Lung (tissue), 12 donors: ENCODE measurements around the gene SIAH3. TPM values are rescaled to one million over a fixed set of nuclear protein-coding genes. Genes with fewer than 3 reads are reported as not detected.

Source experiments
- ATAC-seq: fragments of 200-7000 bp; cut with Tn5 transposase; one replicate; pipeline ENCODE4 v1.9.1; 2020; ENCODE audit warnings: moderate number of reproducible peaks; ENCODE audit not compliant: insufficient read depth, low FRiP score
- DNase-seq, 3 donors: peaks; one replicate each; pipeline ENCODE4 v3.0.0-alpha.2; 2013 to 2017
- H3K27ac ChIP-seq, 2 donors: one replicate each; pipeline ENCODE4 v1.5.1; 2013; ENCODE audit warnings: mild to moderate bottlenecking in 2 of 2, moderate library complexity in 2 of 2, control low read depth in 1 of 2, inconsistent platforms in 1 of 2, low read depth in 1 of 2, low read length in 1 of 2
- H3K27me3 ChIP-seq, 3 donors: one replicate each; pipeline ENCODE4 v1.5.1; 2013; ENCODE audit warnings: low read length in 2 of 3; ENCODE audit not compliant: control insufficient read depth in 3 of 3, insufficient read depth in 3 of 3
- H3K36me3 ChIP-seq, 4 donors: one replicate each; pipeline ENCODE4 v1.5.1; 2013; ENCODE audit warnings: low read length in 4 of 4, mild to moderate bottlenecking in 1 of 4, moderate library complexity in 1 of 4; ENCODE audit not compliant: control insufficient read depth in 4 of 4, insufficient read depth in 4 of 4
- H3K4me1 ChIP-seq, 5 donors: one replicate each; pipeline ENCODE4 v1.5.1; 2013; ENCODE audit warnings: low read length in 5 of 5, mild to moderate bottlenecking in 2 of 5, moderate library complexity in 1 of 5; ENCODE audit not compliant: control insufficient read depth in 5 of 5, insufficient read depth in 5 of 5
- H3K4me3 ChIP-seq: one replicate; pipeline ENCODE4 v1.5.1; 2013; ENCODE audit warnings: mild to moderate bottlenecking, control low read depth, moderate library complexity
- H3K9ac ChIP-seq, 2 donors: one replicate each; pipeline ENCODE4 v1.5.1; 2013; ENCODE audit warnings: low read length in 2 of 2, control low read depth in 1 of 2; ENCODE audit not compliant: insufficient read depth in 1 of 2
- H3K9me3 ChIP-seq, 4 donors: one replicate each; pipeline ENCODE4 v1.5.1; 2013; ENCODE audit warnings: low read length in 3 of 4, mild to moderate bottlenecking in 1 of 4, moderate library complexity in 1 of 4; ENCODE audit not compliant: control insufficient read depth in 4 of 4, insufficient read depth in 3 of 4
- WGBS, 2 donors: extraction: QIAGEN DNeasy Blood & Tissue Kit; methylation state at CpG; one replicate each; pipeline ENCODE4 v1.1.7; 2013; 5-methylcytosine and 5-hydroxymethylcytosine counted together
- polyA plus RNA-seq, 2 donors: library from polyadenylated mRNA; stranded (reverse); fragments of 200-250 nt; gene quantifications; one replicate each; pipeline ENCODE4 v1.2.1, GENCODE V29; 2013
- total RNA-seq, 2 donors: library from RNA; depleted of rRNA in 1 of 2; stranded (reverse); fragments of >200 nt in 1 of 2; gene quantifications; one replicate each; pipeline ENCODE4 v1.2.1, GENCODE V29; 2014 to 2021
- TF ChIP-seq, protein P1 (sequence below): IDR thresholded peaks from 2 replicates; pipeline ENCODE4 v1.5.1; 2012; ENCODE audit warnings: mild to moderate bottlenecking; ENCODE audit errors: control extremely low read depth, extremely low read depth
- donor health status: control.
- donor health status: control.
- donor health status: Bipolar disorder and iron deficiency.
- donor health status: healthy.
- donor health status: DM: yes; HTN: yes; CAD: no.

SIAH3 gene
- total and polyA plus RNA-seq, 4 donors = 0.03 to 0.31 (median 0.05) TPM

DNA sequence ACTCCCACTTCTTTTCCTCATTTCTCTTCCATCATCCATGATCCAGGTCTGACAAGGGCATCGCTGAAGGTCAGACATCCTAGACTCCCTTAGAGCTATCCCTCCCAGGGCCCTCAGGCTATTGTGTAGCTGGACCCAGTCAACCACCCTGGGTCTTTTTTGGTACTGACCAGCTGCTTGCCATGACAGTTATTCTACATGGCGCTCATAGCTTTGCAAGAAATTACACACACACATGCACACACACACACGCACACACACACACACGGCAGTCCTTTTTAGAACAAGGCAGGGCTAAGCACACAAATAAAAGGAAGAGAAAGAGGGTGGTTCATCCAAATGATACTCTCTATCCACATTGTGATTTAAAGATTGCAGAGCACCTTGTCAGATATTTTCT is 18.3 kb downstream of the SIAH3 start:
- Histone ChIP-seq H3K9me3 (no peaks in the 10 kb centered on the region), H3K27ac (no peak overlapping the region), H3K36me3 (no peaks in the 10 kb centered on the region), H3K9ac (no peak overlapping the region), H3K27me3 (peaks cover 0 to 1% (median 0%) of the 10 kb centered on the region in 3 donors), H3K4me1 (no peaks in the 10 kb centered on the region), H3K4me3 (no peak overlapping the region)
- DNase-seq = no peak
- TF ChIP-seq, protein P1, sequence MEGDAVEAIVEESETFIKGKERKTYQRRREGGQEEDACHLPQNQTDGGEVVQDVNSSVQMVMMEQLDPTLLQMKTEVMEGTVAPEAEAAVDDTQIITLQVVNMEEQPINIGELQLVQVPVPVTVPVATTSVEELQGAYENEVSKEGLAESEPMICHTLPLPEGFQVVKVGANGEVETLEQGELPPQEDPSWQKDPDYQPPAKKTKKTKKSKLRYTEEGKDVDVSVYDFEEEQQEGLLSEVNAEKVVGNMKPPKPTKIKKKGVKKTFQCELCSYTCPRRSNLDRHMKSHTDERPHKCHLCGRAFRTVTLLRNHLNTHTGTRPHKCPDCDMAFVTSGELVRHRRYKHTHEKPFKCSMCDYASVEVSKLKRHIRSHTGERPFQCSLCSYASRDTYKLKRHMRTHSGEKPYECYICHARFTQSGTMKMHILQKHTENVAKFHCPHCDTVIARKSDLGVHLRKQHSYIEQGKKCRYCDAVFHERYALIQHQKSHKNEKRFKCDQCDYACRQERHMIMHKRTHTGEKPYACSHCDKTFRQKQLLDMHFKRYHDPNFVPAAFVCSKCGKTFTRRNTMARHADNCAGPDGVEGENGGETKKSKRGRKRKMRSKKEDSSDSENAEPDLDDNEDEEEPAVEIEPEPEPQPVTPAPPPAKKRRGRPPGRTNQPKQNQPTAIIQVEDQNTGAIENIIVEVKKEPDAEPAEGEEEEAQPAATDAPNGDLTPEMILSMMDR = no peak
- 83 to 91% methylated on average over 4 of the region's 4 CpGs for WGBS, 2 donors
- no peak for ATAC-seq

DNA sequence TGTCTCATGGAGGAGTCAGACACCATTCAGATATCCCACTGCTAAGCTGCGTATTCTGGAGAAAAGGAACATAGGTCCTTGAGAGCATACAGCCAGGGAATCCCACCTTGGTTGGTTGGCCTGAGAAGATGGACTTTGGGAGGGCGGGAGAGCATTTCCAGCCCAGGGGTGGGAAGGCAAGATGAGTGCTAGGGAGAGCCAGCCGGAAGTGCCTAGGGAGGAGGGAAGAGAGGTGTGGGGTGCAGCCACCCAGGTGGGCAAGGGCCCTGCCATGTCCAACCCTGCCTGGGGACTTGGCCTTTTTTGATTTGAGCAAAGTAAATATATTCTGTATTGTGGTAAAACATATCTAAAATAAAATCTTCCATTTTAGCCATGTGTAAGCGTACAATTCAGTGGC is 19.7 kb downstream of the SIAH3 start:
- WGBS, 2 donors = 94 to 97% methylated on average over 4 of the region's 4 CpGs
- ATAC-seq = no peak
- Histone ChIP-seq H3K9ac (no peak overlapping the region), H3K27me3 (no peaks in the 10 kb centered on the region), H3K4me1 (no peaks in the 10 kb centered on the region), H3K36me3 (no peaks in the 10 kb centered on the region), H3K27ac (no peak overlapping the region), H3K9me3 (no peaks in the 10 kb centered on the region), H3K4me3 (no peak overlapping the region)
- TF ChIP-seq, protein P1 = no peak
- DNase-seq = no peak

DNA sequence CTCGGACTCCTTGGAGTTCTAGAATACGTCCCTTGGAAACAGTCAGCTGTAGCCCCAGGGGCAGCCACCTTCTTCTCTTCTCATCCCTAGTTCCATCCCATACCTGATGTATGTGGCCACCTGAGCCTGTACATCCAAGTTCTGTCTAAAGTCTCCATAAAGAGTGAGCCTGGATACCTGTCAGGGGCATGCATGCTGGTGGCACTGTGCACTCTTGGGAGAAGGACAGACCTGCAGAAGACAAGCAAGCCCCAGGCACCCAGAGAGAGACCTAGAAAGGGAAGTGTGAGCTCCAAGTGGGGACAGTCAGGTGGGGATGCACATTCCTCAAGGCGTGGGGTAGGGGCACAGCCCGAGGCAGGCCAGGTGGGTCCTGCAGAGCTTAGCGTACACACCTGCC is 21.4 kb downstream of the SIAH3 start:
- H3K27ac ChIP-seq = no peak overlapping the region
- H3K36me3 ChIP-seq = no peaks in the 10 kb centered on the region
- H3K27me3 ChIP-seq = no peaks in the 10 kb centered on the region
- H3K9ac ChIP-seq = no peak overlapping the region
- ATAC-seq (no peak), DNase-seq (no peak)
- H3K4me3 ChIP-seq = no peak overlapping the region
- 90 to 94% methylated on average over 5 of the region's 5 CpGs for WGBS, 2 donors
- H3K4me1 ChIP-seq = peaks cover 0 to 1% (median 0%) of the 10 kb centered on the region in 5 donors
- no peaks in the 10 kb centered on the region for H3K9me3 ChIP-seq
- TF ChIP-seq, protein P1 = no peak

DNA sequence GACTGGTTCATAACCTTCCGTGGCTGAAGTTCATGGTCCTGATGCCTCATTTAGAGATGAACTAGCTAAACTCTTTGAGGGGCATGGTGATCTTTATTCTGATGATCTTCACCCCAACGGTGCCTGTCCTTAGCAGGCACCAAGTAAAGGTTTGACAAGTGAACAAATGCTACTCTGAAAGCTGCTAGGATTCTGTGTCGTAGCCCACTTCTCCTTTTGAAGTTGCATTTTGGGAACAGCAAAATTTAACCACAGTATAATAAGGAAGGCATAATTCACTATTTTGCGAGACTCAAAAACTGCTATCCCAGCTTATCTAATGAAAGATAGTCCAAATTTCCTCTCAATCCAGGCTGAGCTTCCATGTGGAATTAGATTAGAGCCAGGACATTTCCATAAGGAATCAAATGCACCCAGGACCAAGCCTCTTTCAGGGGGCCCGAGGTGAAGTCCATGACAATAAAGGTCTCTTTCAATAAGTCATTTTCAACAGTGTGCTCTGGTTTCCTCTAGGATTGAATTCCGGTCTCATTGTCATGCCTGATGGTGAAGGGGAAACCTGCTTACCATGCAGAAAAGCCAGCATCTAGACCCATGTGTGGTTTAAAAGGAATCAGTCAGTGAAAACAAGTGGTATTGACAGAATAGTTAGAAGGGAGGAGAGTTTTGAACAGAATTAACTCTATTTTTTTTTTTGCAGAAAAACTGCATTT is 23.1 kb downstream of the SIAH3 start:
- Histone ChIP-seq H3K4me1 (peaks cover 0 to 1% (median 0%) of the 10 kb centered on the region in 5 donors), H3K9ac (no peak overlapping the region), H3K27ac (no peak overlapping the region), H3K9me3 (no peaks in the 10 kb centered on the region), H3K4me3 (no peak overlapping the region), H3K27me3 (no peaks in the 10 kb centered on the region), H3K36me3 (no peaks in the 10 kb centered on the region)
- 48 to 70% methylated on average over 6 of the region's 6 CpGs for WGBS, 2 donors
- DNase-seq (no peak), ATAC-seq (no peak)
- TF ChIP-seq, protein P1 = no peak
